B cell (primary cell): Measurements from ENCODE around the gene SLC13A3. TPM values are rescaled to one million over a fixed set of nuclear protein-coding genes. Genes with fewer than 3 reads are reported as not detected.

ENCODE experiments used
- ATAC-seq: fragments of 200-7000 bp; cut with Tn5 transposase; one replicate; pipeline ENCODE4 v1.10.0; 2021; ENCODE audit warnings: low read depth, mild to moderate bottlenecking, moderate number of reproducible peaks, moderate library complexity
- CTCF ChIA-PET: fragments of 350-600 bp; sonication (Branson Sonifier 250); formaldehyde crosslinking; loops from one replicate; lab custom pipeline; 2021; ENCODE audit warnings: antibody characterized with exemption, inconsistent platforms; lab: Charles Lee
- POLR2A ChIA-PET: fragments of 350-600 bp; sonication (Branson Sonifier 250); formaldehyde crosslinking; loops from one replicate; lab custom pipeline; 2021; ENCODE audit warnings: antibody characterized with exemption; lab: Charles Lee
- DNase-seq: peaks from one replicate; pipeline ENCODE4 v3.0.0; 2013
- H2AFZ ChIP-seq: 2 replicates; pipeline ENCODE4 v1.6.1; 2012; ENCODE audit warnings: mild to moderate bottlenecking, low read depth, low read length; ENCODE audit not compliant: insufficient read depth, poor library complexity, severe bottlenecking
- H3K27ac ChIP-seq, 2 donors: 1 replicate in 1 of 2; 2 replicates in 1 of 2; pipeline ENCODE4 v1.5.1; 2012 to 2013; ENCODE audit warnings: low read length in 2 of 2, mild to moderate bottlenecking in 2 of 2, moderate library complexity in 1 of 2
- H3K27me3 ChIP-seq, 4 experiments: fragments of 200-600 bp in 1 of 4; sonication (generic) in 1 of 4; replicated peaks in 1 of 4; 1 replicate in 2 of 4; 2 replicates in 2 of 4; pipeline versions ENCODE4 v1.6.1 to v1.7.0; 2013 to 2016; ENCODE audit warnings: low read length in 3 of 4, mild to moderate bottlenecking in 2 of 4, mixed read lengths in 1 of 4, moderate library complexity in 1 of 4; ENCODE audit not compliant: insufficient read depth in 4 of 4, control insufficient read depth in 3 of 4; ENCODE audit errors: control extremely low read depth in 1 of 4
- H3K36me3 ChIP-seq, 2 experiments: replicated peaks in 1 of 2; 1 replicate in 1 of 2; 2 replicates in 1 of 2; pipeline versions ENCODE4 v1.6.1 to v1.7.1; 2013; ENCODE audit warnings: low read length in 1 of 2; ENCODE audit not compliant: insufficient read depth in 2 of 2, control insufficient read depth in 1 of 2; ENCODE audit errors: control extremely low read depth in 1 of 2, extremely low read depth in 1 of 2
- H3K4me1 ChIP-seq, 2 donors: fragments of 200-600 bp in 1 of 2; sonication (generic) in 1 of 2; 1 replicate in 1 of 2; 2 replicates in 1 of 2; pipeline versions ENCODE4 v1.5.1 to v1.6.1; 2013 to 2017; ENCODE audit warnings: low read length in 2 of 2; ENCODE audit not compliant: control insufficient read depth in 2 of 2, insufficient read depth in 2 of 2
- H3K4me2 ChIP-seq: replicated peaks from 2 replicates; pipeline ENCODE3; 2012; ENCODE audit warnings: mild to moderate bottlenecking, low read depth, low read length; ENCODE audit not compliant: poor library complexity, severe bottlenecking
- H3K4me3 ChIP-seq, 5 experiments: fragments of 200-600 bp in 1 of 5; sonication (generic) in 1 of 5; 1 replicate in 3 of 5; 2 replicates in 2 of 5; pipeline versions ENCODE4 v1.5.1 to v1.7.0; 2011 to 2016; ENCODE audit warnings: low read length in 4 of 5, mild to moderate bottlenecking in 4 of 5, low read depth in 2 of 5, control low read depth in 1 of 5, moderate library complexity in 1 of 5; ENCODE audit not compliant: insufficient read depth in 1 of 5; ENCODE audit errors: control extremely low read depth in 1 of 5, extremely low read depth in 1 of 5
- H3K79me2 ChIP-seq: fragments of 200-600 bp; sonication (generic); one replicate; pipeline ENCODE4 v1.6.0; 2016; ENCODE audit warnings: low read length; ENCODE audit not compliant: control insufficient read depth, insufficient read depth
- H3K9ac ChIP-seq: fragments of 200-600 bp; sonication (generic); 2 replicates; pipeline ENCODE4 v1.6.1; 2017; ENCODE audit warnings: mild to moderate bottlenecking, low read length, moderate library complexity
- H3K9me3 ChIP-seq, 3 donors: one replicate each; pipeline versions ENCODE4 v1.6.1 to v1.7.1; 2013; ENCODE audit warnings: low read length in 2 of 3; ENCODE audit not compliant: control insufficient read depth in 2 of 3, insufficient read depth in 1 of 3; ENCODE audit errors: control extremely low read depth in 1 of 3
- H4K20me1 ChIP-seq: 2 replicates; pipeline ENCODE4 v1.6.0; 2012; ENCODE audit warnings: mild to moderate bottlenecking, low read length; ENCODE audit not compliant: insufficient read depth, control insufficient read depth, poor library complexity, severe bottlenecking
- H3K27ac Mint-ChIP-seq: one replicate; pipeline ENCODE4 v1.8.0; 2021; ENCODE audit warnings: mixed read lengths
- H3K27me3 Mint-ChIP-seq: one replicate; pipeline ENCODE4 v1.8.0; 2021; ENCODE audit warnings: mixed read lengths
- H3K4me1 Mint-ChIP-seq: one replicate; pipeline ENCODE4 v1.8.0; 2021; ENCODE audit warnings: mixed read lengths
- H3K4me3 Mint-ChIP-seq: one replicate; pipeline ENCODE4 v1.8.0; 2021; ENCODE audit warnings: mixed read lengths
- H3K9me3 Mint-ChIP-seq: one replicate; pipeline ENCODE4 v1.8.0; 2022; ENCODE audit warnings: mixed read lengths; ENCODE audit not compliant: insufficient read depth
- CTCF ChIP-seq: fragments of 200-600 bp; IDR thresholded peaks from one replicate; pipeline ENCODE4 v1.8.0; 2022; ENCODE audit warnings: antibody characterized with exemption, mild to moderate bottlenecking
- EZH2 ChIP-seq: IDR thresholded peaks from 2 replicates; pipeline ENCODE4 v1.6.1; 2012; ENCODE audit warnings: borderline replicate concordance, low read depth, mild to moderate bottlenecking, moderate library complexity, low read length; ENCODE audit not compliant: insufficient read depth, poor library complexity, severe bottlenecking
- WGBS: methylation state at CpG from one replicate; pipeline ENCODE4 v1.1.5; 2013; ENCODE audit warnings: missing lambda C conversion rate; ENCODE audit not compliant: insufficient coverage; 5-methylcytosine and 5-hydroxymethylcytosine counted together
- intact Hi-C: fragments of 100-400 bp; cut with micrococcal nuclease; formaldehyde crosslinking; loops from one replicate; pipeline ENCODE4 v1.10.0; 2022
- polyA plus RNA-seq: library from polyadenylated mRNA; depleted of rRNA; stranded (reverse); fragments of >200 nt; gene quantifications from 2 replicates; pipeline ENCODE4 v1.2.3, GENCODE V29; 2012
- total RNA-seq, 2 donors: library from RNA; stranded (reverse); fragments of 120-200 nt in 1 of 2; gene quantifications; 1 replicate in 1 of 2; 2 replicates in 1 of 2; pipeline versions ENCODE4 v1.2.3 to v1.2.4, GENCODE V29; 2013 to 2022

SLC13A3 gene
- total and polyA plus RNA-seq, 2 donors (not counting 1 experiment from before 2014, with no cell fraction given): 0.09 to 0.20 TPM

GRCh38 chr20:46644160-46644559, 7.1 kb downstream of the SLC13A3 start:
- H3K27me3 Mint-ChIP-seq: peaks cover 33% of the 10 kb centered on the region

DNA sequence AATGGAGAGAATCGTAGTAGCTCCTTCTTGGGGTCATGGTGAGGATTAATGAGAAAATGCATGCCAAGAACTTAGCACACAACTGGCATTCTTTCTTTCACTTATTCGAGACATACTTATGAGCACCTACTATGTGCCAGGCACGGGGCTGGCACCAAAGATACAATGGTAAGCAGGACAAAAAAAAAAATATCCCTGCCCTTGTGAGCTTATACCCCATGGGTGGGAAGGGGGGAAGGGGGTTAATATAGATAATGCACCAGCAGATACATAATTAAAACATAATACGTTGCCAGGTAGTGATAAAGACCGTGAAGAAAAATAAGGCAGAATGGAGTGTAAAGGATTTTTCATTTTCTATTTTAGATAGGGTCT, 8.3 kb downstream of the SLC13A3 start:
- Mint-ChIP-seq H3K9me3 (no peaks in the 10 kb centered on the region), H3K4me3 (no peak overlapping the region), H3K27ac (no peak overlapping the region), H3K4me1 (no peaks in the 10 kb centered on the region), H3K27me3 (peaks cover 29% of the 10 kb centered on the region)
- Histone ChIP-seq H4K20me1 (no peaks in the 10 kb centered on the region), H3K36me3 (no peaks in the 10 kb centered on the region), H3K9me3 (no peaks in the 10 kb centered on the region), H3K4me2 (no peak overlapping the region), H3K27ac (no peak overlapping the region), H3K4me1 (no peaks in the 10 kb centered on the region), H3K27me3 (peaks cover 0 to 3% (median 1%) of the 10 kb centered on the region in 4 experiments), H3K9ac (no peak overlapping the region), H2AFZ (no peak overlapping the region), H3K79me2 (no peaks in the 10 kb centered on the region), H3K4me3 (no peak overlapping the region)
- 88% methylated on average over 2 of the region's 5 CpGs for WGBS
- intact Hi-C loops: no loop called here
- no peak for DNase-seq
- ATAC-seq: no peak
- POLR2A ChIA-PET: no interaction called here
- TF ChIP-seq EZH2 (no peak), CTCF (no peak)
- CTCF ChIA-PET: no interaction called here

More at GRCh38 chr20:46644160-46644559, 7.1 kb downstream of the SLC13A3 start:
- Histone ChIP-seq H3K9ac (no peak overlapping the region), H4K20me1 (no peaks in the 10 kb centered on the region), H3K79me2 (no peaks in the 10 kb centered on the region), H3K4me3 (no peak overlapping the region), H3K36me3 (no peaks in the 10 kb centered on the region), H3K4me1 (no peaks in the 10 kb centered on the region), H2AFZ (no peak overlapping the region), H3K9me3 (no peaks in the 10 kb centered on the region), H3K4me2 (no peak overlapping the region), H3K27me3 (peaks cover 0 to 6% (median 2%) of the 10 kb centered on the region in 4 experiments), H3K27ac (no peak overlapping the region)
- intact Hi-C loops: no loop called here
- Mint-ChIP-seq H3K4me1 (no peaks in the 10 kb centered on the region), H3K4me3 (no peak overlapping the region), H3K9me3 (no peaks in the 10 kb centered on the region), H3K27ac (no peak overlapping the region)
- 100% methylated on average over 2 of the region's 3 CpGs for WGBS
- no peak for ATAC-seq
- DNase-seq: no peak
- TF ChIP-seq EZH2 (no peak), CTCF (no peak)
- ChIA-PET CTCF (no interaction called here), POLR2A (no interaction called here)
